ENCODE results near the gene CATSPERZ.

DNA sequence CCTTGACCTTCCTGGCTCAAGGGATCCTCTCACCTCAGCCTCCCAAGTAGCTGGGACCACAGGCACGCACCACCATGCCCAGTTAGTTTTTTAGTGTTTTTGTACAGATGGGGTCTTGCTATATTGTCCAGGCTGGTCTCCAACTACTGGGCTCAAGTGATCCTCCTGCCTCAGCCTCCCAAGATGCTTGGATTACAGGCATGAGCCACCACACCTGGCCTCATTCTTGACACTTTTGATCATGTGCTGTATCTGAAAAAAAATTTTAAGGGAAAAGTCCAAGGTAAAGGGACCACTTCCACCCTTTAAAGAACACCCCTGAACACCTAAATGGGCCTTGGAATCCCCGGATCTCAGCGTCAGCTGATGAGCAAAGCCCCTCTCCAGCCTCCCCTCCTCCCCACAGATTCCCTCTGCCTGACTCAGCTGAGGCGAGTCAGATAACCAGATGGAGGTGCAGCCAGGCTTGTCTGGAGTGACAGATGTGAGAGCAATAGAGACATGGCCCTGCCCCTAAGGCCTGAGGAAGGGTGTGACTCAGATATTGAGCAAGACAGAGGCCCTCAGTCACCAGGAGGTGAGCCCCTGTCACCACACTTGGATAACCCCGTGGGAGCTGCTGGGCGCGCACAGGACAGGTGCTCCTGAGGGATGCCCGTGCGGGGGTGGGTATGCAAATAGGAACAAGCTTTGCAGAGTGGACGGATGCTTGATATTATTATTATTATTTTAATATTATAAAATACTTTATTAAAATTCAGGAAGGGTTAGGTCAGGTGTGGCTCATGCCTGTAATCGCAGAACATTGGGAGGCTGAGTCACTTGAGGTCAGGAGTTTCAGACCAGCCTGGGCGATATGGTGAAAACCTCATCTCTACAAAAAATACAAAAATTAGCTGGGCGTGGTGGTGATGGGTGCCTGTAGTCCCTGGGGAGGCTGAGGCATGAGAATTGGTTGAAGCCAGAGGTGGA lies 34.9 kb downstream of the CATSPERZ start:
- TF ChIP-seq CTCF (IDR thresholded peaks at IDR 0.05) = no peak
- TF ChIP-seq POLR2A (IDR thresholded peaks at IDR 0.05) = no peak
- TF ChIP-seq POLR2AphosphoS5 (IDR thresholded peaks at IDR 0.05) = no peak
